SK-N-SH treated with all-trans-retinoic acid at 6 μM for 48 hours (cell line): Measurements from ENCODE around the gene IGFN1.

Experiments
- ATAC-seq: fragments of 200-7000 bp; cut with Tn5 transposase; 3 replicates; pipeline ENCODE4 v1.9.1; 2020; ENCODE audit warnings: mild to moderate bottlenecking, moderate library complexity
- ARNTL ChIP-seq: fragments of 450-650 bp; formaldehyde crosslinking; IDR thresholded peaks from 2 replicates; pipeline ENCODE4 v1.5.0; 2020; ENCODE audit warnings: low read depth, mild to moderate bottlenecking, moderate library complexity, borderline replicate concordance
- CREB5 ChIP-seq: fragments of 250-450 bp; sonication (Bioruptor Pico); IDR thresholded peaks from 2 replicates; pipeline ENCODE4 v1.5.1; 2020; ENCODE audit warnings: low read depth, mild to moderate bottlenecking, moderate library complexity
- CSDC2 ChIP-seq: fragments of 250-450 bp; sonication (Bioruptor Pico); IDR thresholded peaks from 2 replicates; pipeline ENCODE4 v1.5.0; 2020; ENCODE audit warnings: mild to moderate bottlenecking, moderate library complexity
- CSRNP3 ChIP-seq: fragments of 250-450 bp; sonication (Bioruptor Pico); IDR thresholded peaks from 2 replicates; pipeline ENCODE4 v1.5.1; 2021; ENCODE audit warnings: mild to moderate bottlenecking, moderate library complexity
- ESRRG ChIP-seq: fragments of 250-450 bp; sonication (Bioruptor Pico); IDR thresholded peaks from 2 replicates; pipeline ENCODE4 v1.6.1; 2021; ENCODE audit warnings: mild to moderate bottlenecking
- GLIS3 ChIP-seq: fragments of 250-450 bp; sonication (Bioruptor Pico); IDR thresholded peaks from 2 replicates; pipeline ENCODE4 v1.5.0; 2020; ENCODE audit warnings: mild to moderate bottlenecking, moderate library complexity
- ISL1 ChIP-seq: fragments of 250-450 bp; sonication (Bioruptor Pico); IDR thresholded peaks from 2 replicates; pipeline ENCODE4 v2.1.2; 2022; ENCODE audit warnings: mild to moderate bottlenecking, moderate library complexity
- OSR1 ChIP-seq: fragments of 250-450 bp; sonication (Bioruptor Pico); IDR thresholded peaks from 2 replicates; pipeline ENCODE4 v1.8.0; 2022; ENCODE audit warnings: moderate library complexity, mild to moderate bottlenecking, inconsistent platforms
- PATZ1 ChIP-seq: fragments of 250-450 bp; sonication (Bioruptor Pico); IDR thresholded peaks from 2 replicates; pipeline ENCODE4 v1.8.0; 2020; ENCODE audit warnings: mild to moderate bottlenecking, moderate library complexity, borderline replicate concordance
- PPARA ChIP-seq: fragments of 250-450 bp; sonication (Bioruptor Pico); IDR thresholded peaks from 2 replicates; pipeline ENCODE4 v1.5.0; 2020; ENCODE audit warnings: mild to moderate bottlenecking, borderline replicate concordance
- RARB ChIP-seq: fragments of 250-450 bp; sonication (Bioruptor Pico); IDR thresholded peaks from 2 replicates; pipeline ENCODE4 v1.8.0; 2021; ENCODE audit warnings: mild to moderate bottlenecking, moderate library complexity
- SNAI2 ChIP-seq: fragments of 250-450 bp; sonication (Bioruptor Pico); IDR thresholded peaks from 2 replicates; pipeline ENCODE4 v1.5.0; 2020; ENCODE audit warnings: mild to moderate bottlenecking, moderate library complexity
- TCF4 ChIP-seq: fragments of 250-450 bp; sonication (Bioruptor Pico); IDR thresholded peaks from 2 replicates; pipeline ENCODE4 v1.8.0; 2021; ENCODE audit warnings: mild to moderate bottlenecking, moderate library complexity, borderline replicate concordance
- TOX ChIP-seq: fragments of 250-450 bp; sonication (Bioruptor Pico); IDR thresholded peaks from 2 replicates; pipeline ENCODE4 v1.8.0; 2021; ENCODE audit warnings: mild to moderate bottlenecking, moderate library complexity, borderline replicate concordance
- TSHZ2 ChIP-seq: fragments of 250-450 bp; sonication (Bioruptor Pico); IDR thresholded peaks from 2 replicates; pipeline ENCODE4 v1.5.0; 2020; ENCODE audit warnings: mild to moderate bottlenecking, moderate library complexity
- ZC3H10 ChIP-seq: fragments of 250-450 bp; sonication (Bioruptor Pico); IDR thresholded peaks from 2 replicates; pipeline ENCODE4 v1.5.1; 2021; ENCODE audit warnings: mild to moderate bottlenecking, moderate library complexity
- ZFP3 ChIP-seq: fragments of 250-450 bp; sonication (Bioruptor Pico); IDR thresholded peaks from 2 replicates; pipeline ENCODE4 v1.5.0; 2020; ENCODE audit warnings: mild to moderate bottlenecking, moderate library complexity
- ZFP30 ChIP-seq: fragments of 450-650 bp; formaldehyde crosslinking; IDR thresholded peaks from 2 replicates; pipeline ENCODE4 v1.5.0; 2022; ENCODE audit warnings: mild to moderate bottlenecking, moderate library complexity
- ZNF565 ChIP-seq: fragments of 450-650 bp; formaldehyde crosslinking; conservative IDR thresholded peaks from 2 replicates; pipeline ENCODE4 v1.5.0; 2020; ENCODE audit warnings: low read depth, mild to moderate bottlenecking, moderate library complexity
- ZNF70 ChIP-seq: fragments of 450-650 bp; formaldehyde crosslinking; IDR thresholded peaks from 2 replicates; pipeline ENCODE4 v1.5.0; 2020; ENCODE audit warnings: mild to moderate bottlenecking, moderate library complexity
- ZNF8 ChIP-seq: fragments of 450-650 bp; formaldehyde crosslinking; IDR thresholded peaks from 2 replicates; pipeline ENCODE4 v1.5.0; 2020; ENCODE audit warnings: mild to moderate bottlenecking, moderate library complexity

IGFN1 gene

GRCh38 chr1:201183753-201184152 lies 6.9 kb upstream of the IGFN1 start:
- ATAC-seq, result no peak
- no peak for TF ChIP-seq ZFP30
- no peak for TF ChIP-seq PPARA (CRISPR knock-in tag)
- no peak for TF ChIP-seq CSRNP3 (CRISPR knock-in tag)
- no peak for TF ChIP-seq RARB (CRISPR knock-in tag)
- TF ChIP-seq ESRRG (CRISPR knock-in tag), result no peak
- TF ChIP-seq SNAI2 (CRISPR knock-in tag), result no peak
- TF ChIP-seq ZFP3, result no peak
- no peak for TF ChIP-seq ZNF70
- no peak for TF ChIP-seq OSR1 (CRISPR knock-in tag)
- TF ChIP-seq TOX (CRISPR knock-in tag), result no peak
- TF ChIP-seq CREB5 (CRISPR knock-in tag), result no peak
- TF ChIP-seq GLIS3 (CRISPR knock-in tag), result no peak
- TF ChIP-seq ZNF8 (CRISPR knock-in tag), result no peak
- TF ChIP-seq CSDC2 (CRISPR knock-in tag), result no peak
- no peak for TF ChIP-seq TSHZ2 (CRISPR knock-in tag)
- TF ChIP-seq PATZ1, result no peak
- TF ChIP-seq TCF4 (CRISPR knock-in tag), result no peak

- ATAC-seq, result peak; percentile 100
- TF ChIP-seq TOX (CRISPR knock-in tag), result no peak
- 0 out of 2 replicates have a peak, but pooled peaks have one; percentile 37 for TF ChIP-seq OSR1 (CRISPR knock-in tag)
These were observed 6.1 kb upstream of the IGFN1 start for GRCh38 chr1:201184307-201185122.

GRCh38 chr1:201185123-201185453 lies 5.5 kb upstream of the IGFN1 start:
- peak; percentile 35 for ATAC-seq
- TF ChIP-seq ESRRG (CRISPR knock-in tag) (no peak), PATZ1 (no peak), ZFP30 (no peak), ZNF565 (CRISPR knock-in tag) (no peak), OSR1 (CRISPR knock-in tag) (no peak), GLIS3 (CRISPR knock-in tag) (no peak), CREB5 (CRISPR knock-in tag) (no peak), RARB (CRISPR knock-in tag) (no peak), TSHZ2 (CRISPR knock-in tag) (no peak), ISL1 (no peak), CSRNP3 (CRISPR knock-in tag) (no peak), ARNTL (CRISPR knock-in tag) (no peak), ZC3H10 (no peak)
